NCI-H446 treated with DMSO at 0.1 percent for 48 hours (cell line): ENCODE data around the gene MLYCD.

Source experiments
- DNase-seq: peaks from one replicate; lab custom pipeline; 2025; lab: John Stamatoyannopoulos, UW

The MLYCD gene

GRCh38 chr16:83956336-83957289 lies 57.7 kb downstream of the MLYCD start:
- DNase-seq, result no peak

- no peak for DNase-seq
These were observed 58.5 kb downstream of the MLYCD start for GRCh38 chr16:83957296-83957855.

DNA sequence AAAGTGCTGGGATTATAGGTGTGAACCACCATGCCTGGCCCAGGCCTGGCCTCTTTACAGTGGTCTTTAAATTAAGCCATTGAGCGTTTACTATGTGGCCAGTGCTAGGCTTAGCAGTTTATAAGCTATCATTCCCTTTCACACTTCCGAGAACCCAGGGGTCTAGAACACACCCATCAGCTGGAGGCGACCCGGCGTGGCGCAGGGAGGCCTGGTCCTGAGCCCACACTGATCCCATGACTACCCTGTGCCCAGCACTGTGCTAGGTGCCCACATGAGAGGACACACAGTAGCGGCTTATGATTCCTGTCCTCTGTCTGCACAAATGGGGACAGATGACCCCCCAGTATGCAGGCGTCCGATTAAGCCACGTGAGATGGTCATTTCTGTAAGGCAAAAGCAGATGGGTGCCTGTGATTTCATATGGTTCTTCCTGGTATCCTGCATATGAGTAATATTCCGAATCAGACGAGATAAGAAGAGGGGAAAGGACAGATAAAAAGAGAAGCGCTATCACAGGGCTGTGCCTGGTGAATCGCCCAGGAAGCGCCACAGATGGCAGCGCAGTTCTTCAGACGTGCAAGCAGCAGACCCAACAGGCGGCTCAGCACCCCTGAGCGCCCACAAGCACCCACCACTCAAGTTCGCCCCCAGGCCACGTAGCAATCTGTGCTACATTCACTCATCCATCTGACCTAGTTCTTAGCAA lies 59.4 kb downstream of the MLYCD start:
- DNase-seq, result no peak

DNA sequence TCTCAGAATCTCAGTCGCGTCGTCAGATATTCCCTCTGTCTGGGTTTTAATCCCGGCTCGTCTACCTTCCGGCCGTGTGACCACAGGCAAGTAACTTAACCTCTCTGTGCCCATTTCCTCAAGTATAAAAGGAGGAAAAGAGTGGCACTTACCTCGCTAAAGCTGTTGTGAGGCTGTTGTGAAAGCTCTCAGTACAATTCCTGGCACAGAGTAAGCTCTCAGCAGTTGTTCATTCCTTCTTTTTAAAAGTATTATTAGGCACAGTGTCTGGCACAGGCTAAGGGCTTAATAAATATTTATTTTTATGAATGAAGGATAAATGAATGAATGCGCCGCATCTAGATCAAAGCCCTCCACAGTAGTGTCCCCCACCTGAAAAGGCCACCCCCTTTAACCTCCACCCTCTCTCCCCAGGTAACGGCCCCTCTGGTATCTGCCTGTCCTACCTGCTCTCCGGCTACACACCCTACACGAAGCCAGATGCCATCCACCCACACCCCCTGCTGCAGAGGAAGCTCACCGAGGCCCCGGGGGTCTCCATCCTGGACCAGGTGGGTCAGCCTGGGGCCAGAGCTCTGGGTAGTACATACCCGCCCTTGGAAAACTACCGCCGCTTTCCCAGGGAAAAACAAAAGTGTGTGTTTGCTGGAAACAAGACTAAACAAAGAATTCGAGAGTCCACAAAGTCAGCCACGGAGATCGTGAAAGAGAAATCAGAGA lies 60.1 kb downstream of the MLYCD start:
- no peak for DNase-seq

DNA sequence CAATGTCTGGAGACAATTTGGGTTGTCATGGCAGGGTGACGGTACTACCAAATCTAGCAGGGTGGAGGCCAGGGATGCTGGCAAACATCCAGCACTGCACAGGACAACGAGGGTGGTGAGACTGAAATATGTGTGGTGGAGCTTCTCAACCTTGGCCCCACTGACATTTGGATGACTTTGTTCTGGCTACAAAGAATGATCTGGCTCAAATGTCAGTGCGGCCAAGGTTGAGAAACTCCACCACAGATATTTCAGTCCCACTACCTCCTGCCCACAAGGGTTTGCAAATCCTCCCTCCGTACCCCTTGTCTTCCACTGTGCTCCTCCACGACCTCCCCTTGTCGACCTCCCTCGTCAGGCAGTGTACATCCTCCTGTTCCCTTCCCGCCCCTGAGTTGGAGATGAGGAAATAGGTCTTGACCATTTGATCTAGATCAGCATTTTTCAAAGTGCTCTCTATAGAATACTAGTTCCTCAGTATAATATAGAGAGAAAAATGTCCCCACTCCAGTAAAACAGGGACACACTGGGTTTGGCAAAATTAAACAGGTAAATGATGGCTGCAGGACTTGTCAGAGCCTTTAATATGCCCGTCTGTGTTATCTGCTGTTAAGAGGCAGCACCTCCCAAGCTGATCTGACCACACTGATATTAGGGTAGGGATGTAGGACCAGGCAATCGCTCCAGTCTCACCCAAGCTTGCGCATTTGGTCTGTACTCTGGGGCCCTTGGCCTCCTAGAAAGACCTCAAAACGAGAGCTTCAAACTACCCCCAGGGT lies 60.9 kb downstream of the MLYCD start:
- DNase-seq, result no peak

GRCh38 chr16:83960521-83961249 lies 61.8 kb downstream of the MLYCD start:
- DNase-seq, result no peak

GRCh38 chr16:83961591-83961990 lies 62.7 kb downstream of the MLYCD start:
- DNase-seq, result no peak

- DNase-seq, result no peak
These were observed 64.6 kb downstream of the MLYCD start for GRCh38 chr16:83963277-83964119.

GRCh38 chr16:83964684-83965443 lies 65.9 kb downstream of the MLYCD start:
- DNase-seq, result no peak

DNA sequence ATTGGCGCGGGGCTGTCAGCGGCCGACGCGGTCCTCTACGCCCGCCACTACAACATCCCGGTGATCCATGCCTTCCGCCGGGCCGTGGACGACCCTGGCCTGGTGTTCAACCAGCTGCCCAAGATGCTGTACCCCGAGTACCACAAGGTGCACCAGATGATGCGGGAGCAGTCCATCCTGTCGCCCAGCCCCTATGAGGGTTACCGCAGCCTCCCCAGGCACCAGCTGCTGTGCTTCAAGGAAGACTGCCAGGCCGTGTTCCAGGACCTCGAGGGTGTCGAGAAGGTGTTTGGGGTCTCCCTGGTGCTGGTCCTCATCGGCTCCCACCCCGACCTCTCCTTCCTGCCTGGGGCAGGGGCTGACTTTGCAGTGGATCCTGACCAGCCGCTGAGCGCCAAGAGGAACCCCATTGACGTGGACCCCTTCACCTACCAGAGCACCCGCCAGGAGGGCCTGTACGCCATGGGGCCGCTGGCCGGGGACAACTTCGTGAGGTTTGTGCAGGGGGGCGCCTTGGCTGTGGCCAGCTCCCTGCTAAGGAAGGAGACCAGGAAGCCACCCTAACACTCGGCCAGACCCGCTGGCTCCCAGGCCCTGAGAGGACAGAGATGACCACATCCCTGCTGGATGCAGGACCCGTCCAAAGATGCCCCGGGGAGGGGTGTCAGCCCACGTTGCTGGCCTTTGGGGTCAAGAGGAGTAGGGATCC lies 66.7 kb downstream of the MLYCD start:
- DNase-seq, result no peak

DNA sequence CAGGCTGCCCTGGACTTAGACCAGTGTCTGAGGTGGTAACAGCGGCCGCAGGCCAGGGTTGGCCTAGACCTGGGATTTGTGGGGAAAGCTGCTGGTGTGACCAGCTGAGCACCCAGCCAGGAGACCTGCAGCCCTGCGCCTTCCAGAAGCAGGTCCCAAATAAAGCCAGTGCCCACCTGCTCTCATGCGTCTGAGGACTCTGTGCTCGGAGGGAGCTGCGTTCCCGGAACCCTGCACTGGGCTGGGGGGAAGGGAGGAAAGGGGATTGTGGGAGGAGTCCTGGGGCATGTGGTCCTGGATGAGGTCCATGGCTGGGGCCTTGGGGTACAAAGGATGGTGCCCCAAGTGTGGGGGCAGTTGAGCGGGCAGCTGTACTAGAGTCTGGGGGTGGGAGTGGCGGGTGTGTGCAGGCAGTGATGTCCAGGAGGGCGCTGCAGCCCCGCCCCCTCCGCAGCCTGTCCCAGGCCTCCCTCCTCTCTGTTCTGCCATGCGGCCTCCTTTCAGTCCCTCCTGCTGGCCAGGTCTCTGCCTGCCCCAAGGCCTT lies 67.3 kb downstream of the MLYCD start:
- DNase-seq, result no peak

DNA sequence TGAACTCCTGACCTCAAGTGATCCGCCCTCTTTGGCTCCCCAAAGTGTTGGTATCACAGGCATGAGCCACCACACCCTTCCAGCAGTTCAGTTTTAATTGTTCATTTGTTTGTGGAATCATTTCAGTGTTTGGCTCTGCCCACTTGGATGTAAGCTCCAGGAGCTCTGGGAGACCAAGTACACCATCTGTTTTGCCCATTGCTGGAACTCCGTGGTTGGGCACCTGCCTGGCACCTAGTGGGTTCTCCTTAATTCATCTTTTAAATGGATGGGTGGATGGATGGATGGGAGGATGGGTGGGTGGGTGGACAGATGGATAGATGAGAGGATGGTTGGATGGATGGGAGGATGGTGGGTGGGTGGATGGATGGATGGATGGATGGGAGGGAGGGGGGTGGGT lies 68.2 kb downstream of the MLYCD start:
- DNase-seq, result no peak

- no peak for DNase-seq
These were observed 69.0 kb downstream of the MLYCD start, which contains the start of gene NECAB2 for GRCh38 chr16:83967838-83968305. NECAB2 (plus strand) TSS chr16:83968244; CDS start chr16:83968649, 405 bp downstream.

GRCh38 chr16:83968306-83968851 lies 69.5 kb downstream of the MLYCD start:
- DNase-seq, result no peak

DNA sequence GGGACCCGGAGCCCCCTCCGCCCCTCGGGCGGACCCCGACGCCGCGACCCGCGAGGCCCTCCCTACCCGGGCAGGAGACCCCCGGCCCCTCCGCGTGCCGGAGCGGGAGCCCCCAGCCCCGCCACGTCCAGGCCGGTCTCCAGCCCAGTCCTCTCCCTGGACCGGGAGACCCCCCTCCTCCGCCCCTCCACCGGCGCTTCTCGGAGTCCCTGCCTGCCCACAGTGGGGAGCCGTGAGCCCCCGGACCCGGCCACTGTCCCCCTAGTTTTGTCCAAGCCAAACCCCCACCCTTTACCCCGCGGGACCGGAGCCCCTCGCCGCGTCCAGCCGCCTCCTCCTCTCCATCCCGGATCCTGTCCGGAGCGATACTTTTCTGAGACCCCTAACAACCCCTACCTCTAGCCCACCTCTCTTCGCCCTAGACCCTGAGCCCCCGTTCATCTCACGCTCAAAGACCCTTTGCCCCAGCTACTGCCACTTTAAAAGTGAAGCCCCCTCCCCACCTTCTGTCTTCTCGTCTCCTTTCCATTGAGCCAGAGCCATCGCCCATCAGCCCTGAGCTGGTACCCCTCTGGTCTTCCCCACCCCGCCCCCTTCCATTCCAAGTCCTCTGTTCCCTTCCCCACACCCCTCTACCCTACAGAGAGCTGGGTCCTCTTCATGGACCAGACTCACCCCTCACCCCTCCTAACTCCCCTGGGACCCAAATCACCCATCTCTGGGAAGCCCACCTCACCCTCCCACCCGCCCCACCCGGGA lies 70.2 kb downstream of the MLYCD start:
- no peak for DNase-seq

DNA sequence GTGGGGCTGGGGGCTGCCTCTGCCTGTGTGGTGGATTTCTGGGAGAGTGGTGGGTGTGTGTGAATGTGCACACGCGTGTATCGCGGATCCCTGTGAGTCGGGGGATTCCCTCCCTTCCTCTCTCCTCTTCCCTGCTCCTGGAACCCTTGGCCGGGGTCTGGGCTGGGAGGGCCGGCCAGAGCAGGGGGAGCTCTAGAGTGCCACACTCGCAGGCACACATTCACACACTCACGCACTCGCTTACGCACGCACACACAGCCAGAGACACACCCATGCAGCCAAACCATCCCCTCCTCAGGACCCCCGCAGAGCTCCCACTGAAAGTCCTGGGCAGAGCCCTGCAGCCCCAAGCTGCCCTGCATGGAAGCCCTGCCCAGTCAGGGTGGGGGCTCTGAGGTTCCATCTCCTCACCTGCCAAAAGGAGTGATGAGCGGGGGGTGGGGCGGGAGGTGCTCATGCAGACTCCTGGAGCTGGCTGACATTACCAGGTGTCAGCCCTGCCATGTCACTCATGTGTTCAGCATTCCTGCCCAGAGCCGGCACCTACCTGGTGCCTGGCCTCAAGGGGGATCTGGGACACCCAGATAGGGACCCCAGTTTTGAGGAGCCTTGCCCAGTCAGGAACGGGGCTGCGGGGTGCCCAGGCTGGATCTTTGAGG lies 71.0 kb downstream of the MLYCD start:
- no peak for DNase-seq
